Prostate gland (tissue), 2 donors: ENCODE results near the gene MAPK14.

ENCODE experiments used
- CTCF ChIP-seq, 4 experiments: fragments of 200-600 bp in 2 of 4; fragments of 450-650 bp in 2 of 4; sonication (generic) in 2 of 4; IDR thresholded peaks; 1 replicate in 3 of 4; 2 replicates in 1 of 4; pipeline ENCODE4 v1.5.1; 2016 to 2019; ENCODE audit warnings: antibody characterized with exemption in 4 of 4, mild to moderate bottlenecking in 2 of 4, moderate library complexity in 2 of 4
- POLR2A ChIP-seq: fragments of 450-650 bp; IDR thresholded peaks from one replicate; pipeline ENCODE4 v1.6.1; 2016; ENCODE audit warnings: antibody characterized with exemption, mild to moderate bottlenecking
- POLR2AphosphoS5 ChIP-seq: sonication (generic); formaldehyde crosslinking; IDR thresholded peaks from one replicate; pipeline ENCODE4 v1.6.1; 2017; ENCODE audit warnings: antibody characterized with exemption

DNA sequence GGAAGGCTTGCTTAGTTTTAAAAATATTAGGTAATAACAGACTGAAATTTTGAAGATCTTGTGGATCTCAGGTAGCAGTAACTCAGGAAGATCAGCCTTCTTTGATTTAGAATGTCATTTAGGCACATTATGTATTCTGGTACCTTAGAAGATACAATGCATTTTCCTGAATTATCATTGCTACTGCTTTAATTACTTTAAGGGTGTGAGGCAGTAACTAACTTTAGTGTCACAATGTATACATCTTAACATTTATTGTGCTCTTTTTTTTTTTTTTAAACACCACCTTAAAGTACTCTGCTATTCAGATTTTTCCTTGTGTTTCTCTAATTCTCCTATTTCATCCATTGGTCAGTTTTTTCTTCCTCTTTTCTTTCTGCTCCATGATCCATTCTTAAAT lies 13.3 kb downstream of the MAPK14 start:
- TF ChIP-seq CTCF (IDR thresholded peaks at IDR 0.05) (no peak), POLR2AphosphoS5 (no peak), POLR2A (no peak)
